ENCODE data around the gene TLR4.

TLR4 gene

DNA sequence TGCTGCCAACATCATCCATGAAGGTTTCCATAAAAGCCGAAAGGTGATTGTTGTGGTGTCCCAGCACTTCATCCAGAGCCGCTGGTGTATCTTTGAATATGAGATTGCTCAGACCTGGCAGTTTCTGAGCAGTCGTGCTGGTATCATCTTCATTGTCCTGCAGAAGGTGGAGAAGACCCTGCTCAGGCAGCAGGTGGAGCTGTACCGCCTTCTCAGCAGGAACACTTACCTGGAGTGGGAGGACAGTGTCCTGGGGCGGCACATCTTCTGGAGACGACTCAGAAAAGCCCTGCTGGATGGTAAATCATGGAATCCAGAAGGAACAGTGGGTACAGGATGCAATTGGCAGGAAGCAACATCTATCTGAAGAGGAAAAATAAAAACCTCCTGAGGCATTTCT lies 10.1 kb downstream of the TLR4 start:
- no peak for DNase-seq

DNA sequence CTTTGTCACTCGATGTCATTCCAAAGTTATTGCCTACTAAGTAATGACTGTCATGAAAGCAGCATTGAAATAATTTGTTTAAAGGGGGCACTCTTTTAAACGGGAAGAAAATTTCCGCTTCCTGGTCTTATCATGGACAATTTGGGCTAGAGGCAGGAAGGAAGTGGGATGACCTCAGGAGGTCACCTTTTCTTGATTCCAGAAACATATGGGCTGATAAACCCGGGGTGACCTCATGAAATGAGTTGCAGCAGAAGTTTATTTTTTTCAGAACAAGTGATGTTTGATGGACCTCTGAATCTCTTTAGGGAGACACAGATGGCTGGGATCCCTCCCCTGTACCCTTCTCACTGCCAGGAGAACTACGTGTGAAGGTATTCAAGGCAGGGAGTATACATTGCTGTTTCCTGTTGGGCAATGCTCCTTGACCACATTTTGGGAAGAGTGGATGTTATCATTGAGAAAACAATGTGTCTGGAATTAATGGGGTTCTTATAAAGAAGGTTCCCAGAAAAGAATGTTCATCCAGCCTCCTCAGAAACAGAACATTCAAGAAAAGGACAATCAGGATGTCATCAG lies 11.3 kb downstream of the TLR4 start:
- no peak for DNase-seq

DNA sequence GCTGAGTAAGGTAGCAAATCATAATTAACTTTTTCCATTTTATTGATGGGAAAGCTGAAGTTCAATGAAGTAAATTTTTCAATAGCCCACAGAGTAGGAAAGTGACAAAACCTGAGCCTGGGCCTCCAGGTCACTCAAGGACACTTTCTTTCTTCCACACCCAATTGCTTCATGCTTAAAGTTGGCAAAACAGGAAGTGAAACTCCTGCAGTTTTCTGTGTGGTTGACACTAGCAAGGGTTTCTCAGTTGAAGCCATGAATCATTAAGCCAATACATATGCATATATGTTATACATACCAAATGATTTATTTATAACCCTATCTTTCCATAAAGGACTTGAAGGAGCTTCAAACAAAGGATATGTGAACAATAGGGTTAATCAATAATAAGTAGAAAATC lies 13.9 kb downstream of the TLR4 start:
- DNase-seq = peak in 1 of 58 donors; percentile 12

DNA sequence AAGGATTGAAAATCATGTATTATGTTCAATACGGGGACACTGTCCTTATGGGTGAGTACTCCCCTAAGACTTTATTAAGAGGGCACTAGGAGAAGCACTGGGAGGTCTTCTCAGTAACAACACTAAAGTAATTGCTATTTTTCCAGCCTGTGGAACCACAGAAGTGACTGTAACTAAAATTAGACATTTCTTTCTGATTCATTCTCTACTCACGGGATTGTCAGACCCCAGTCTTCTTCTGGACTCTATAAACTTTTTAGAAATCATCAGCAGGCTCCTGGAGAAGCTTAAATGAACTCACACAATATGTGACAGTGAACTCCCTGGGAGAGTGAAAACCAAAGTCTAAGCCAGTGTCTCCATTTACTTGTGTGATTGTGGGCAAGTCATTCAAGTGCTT lies 14.5 kb downstream of the TLR4 start:
- DNase-seq = no peak

DNA sequence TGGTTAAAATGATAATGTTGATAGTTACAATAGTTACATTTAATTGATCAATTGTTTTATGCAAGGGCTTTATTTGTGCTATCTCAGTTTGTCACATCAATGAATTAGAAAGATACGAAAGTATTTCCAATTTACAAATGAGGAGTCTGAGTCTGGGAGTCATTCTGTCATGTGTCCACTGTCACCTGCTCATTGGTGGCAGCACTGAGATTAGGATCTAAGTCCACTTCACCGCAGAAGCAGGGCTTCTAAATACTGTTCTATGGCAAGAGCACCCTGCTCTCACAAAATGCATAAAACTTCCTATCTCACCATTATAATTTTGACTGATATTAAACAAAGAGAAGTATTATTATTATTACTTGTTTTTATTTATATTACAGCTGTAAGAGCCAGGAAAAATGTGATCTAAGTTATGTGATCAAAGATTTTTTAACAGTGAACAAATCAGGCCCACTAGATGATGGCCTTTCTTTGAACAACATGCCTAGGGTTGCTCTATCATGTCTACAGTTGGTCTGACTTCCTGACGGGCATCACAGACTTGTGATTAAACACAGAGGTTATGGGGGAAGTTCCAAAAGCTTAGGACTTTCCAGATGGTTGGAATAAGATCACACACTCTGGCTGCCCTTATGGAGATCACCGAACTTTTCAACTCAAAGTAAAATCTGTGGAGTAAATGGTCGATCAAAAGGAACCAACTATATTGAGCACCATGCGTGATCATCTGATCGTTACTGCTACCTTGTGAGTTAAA lies 15.1 kb downstream of the TLR4 start:
- DNase-seq = no peak

DNA sequence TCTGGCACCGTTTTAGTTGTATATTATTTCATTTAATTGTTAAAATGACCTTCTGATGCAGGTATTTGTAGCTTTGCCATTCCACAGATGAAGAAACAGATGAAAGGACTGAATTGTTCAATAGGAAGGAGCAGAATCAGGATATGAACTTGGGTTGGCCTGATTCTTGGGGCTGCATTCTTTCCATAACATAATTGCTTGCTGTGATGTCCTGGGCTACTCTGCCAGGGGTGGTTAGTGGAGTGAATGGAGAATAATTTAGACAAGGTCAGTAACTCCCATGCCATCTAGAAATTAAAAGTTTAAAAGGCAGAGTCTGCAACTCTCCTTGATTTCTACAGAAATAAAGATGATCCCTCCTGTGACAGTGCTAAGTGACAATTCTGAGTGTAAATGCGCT lies 15.9 kb downstream of the TLR4 start:
- DNase-seq = no peak

DNA sequence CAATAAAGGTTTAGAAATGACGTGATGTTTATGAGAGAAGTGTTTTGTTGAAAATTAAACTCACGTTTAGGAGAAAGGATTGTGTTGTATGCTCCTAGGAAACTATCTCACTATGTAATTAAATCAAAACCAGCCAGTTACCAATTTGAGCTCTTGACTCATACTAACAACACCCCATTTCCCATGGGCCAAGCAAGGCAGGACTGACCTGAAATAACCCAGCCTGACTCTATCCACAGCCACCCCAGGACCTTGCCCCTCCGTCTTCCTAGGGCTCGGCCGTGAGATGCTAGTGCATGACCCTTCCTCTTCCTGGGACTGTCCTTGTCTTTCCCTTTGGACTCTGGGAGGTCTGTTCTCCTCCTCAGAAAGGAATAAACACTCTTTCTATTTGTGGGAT lies 16.4 kb downstream of the TLR4 start:
- DNase-seq = peak in 1 of 58 donors; percentile 1

DNA sequence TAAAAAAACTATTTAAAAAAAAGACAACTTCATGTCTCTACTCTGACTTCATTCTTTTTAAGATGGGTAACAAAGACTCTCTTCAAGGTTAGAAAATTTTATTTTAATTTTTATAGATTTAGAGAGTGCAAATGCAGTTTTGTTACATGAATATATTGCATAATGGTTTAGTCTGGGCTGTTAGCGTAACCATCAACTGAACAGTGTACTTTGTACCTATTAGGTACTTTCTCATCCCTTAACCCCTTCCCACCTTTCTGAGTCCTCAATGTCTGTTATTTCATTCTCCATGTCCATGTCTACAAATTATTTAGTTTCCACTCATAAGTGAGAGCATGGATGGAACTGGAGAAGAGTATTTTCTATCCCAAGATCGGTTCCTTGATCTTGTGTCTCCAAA lies 16.8 kb downstream of the TLR4 start:
- no peak for DNase-seq

DNA sequence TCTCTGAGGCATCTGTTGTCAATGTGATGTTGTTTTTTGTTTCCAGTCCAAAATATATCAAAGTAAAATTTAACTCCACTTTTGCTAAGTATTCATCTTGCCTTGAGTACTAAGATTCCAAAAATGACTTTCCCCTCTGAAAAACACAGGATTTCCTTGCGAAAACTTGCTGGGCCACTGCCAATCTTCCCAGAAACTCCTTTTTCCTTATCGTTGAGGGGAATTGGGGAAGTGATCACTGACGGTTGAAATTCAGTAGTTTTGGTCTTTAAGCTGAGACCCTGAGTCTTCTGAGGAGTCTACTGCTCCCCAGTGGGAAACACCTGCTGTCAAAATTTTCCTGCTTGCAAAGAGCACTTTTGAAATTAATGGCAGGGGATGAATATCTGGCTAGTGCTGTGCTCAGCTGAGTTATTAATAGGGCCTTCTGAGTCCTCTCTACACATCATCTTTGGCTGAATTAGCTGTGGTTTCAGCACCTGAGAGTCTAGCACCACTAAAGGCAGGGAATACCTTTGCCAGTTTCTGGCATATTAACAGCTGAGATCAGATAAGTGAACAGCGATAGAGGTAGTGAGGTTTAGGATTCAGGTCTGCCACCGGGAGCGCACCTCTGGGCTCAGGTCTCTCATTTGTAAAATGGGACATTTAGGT lies 18.0 kb downstream of the TLR4 start:
- no peak for DNase-seq

DNA sequence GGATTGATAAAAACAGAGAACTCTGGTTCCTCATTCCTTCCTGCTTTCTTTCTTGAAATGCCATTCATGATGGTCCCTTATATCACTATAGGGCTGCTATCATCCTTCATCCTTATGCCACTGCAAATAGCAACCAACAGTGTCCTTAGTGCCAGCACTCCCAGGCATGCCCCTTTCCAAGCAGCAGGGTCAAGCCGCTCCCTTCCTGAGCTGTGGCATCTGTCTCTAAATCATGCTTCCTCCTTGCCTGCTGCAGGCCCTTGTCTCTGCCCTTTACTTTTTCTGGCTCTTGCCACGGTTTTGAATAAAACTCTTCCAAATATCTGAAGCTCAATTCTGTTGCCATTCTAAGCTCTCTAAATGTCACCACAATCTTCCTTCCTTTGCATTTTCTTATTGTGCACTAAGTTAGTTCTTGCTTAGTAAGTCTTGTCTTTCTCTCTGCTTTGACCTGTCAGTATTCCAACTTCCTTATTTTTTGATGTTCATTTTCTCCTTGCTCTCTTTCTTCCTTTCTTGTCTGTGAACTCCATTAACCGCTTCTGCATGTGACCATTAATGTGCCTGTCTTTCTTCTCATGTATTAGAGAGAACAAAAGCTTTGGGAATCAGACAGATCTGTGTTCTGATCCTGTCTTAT lies 19.9 kb downstream of the TLR4 start:
- no peak for DNase-seq

DNA sequence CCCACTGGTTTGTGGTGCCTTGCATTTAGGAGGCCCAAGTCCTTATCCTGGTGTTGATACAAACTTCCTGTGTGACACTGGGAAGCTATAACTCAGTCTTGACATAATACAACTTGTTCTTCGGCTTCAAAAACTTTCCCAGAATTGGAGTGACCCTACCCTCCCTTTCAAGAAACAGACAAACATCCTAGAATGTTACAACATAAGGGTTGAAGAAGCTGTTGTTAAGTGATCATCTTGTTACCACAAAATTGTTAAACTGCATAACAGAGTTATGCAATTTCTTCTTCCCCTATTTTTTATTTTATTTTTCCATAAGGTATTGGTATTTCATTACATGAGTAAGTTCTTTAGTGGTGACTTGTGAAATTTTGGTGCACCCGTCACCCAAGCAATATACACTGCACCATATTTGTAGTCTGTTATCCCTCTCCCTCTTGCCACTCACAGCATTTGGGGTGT lies 21.3 kb downstream of the TLR4 start:
- DNase-seq = no peak

DNA sequence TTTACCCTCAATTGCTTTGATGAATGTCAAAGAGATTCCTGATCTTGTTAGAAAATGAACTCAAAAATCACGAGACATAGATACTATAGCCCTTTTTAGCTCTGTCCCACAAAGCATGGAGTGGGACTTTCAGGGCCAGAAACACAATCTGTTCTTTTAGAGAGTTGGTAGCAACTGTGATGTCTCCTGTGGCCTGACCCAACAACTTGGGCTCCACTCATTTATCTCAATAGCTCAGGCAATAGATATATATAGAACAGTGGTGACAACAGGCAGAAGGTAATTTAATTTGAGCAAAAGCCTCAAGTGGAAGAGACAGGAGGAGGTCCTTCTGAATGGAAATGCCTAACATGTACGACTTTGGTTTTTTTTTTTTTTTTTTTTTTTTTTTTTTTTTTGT lies 25.2 kb downstream of the TLR4 start:
- DNase-seq = no peak

DNA sequence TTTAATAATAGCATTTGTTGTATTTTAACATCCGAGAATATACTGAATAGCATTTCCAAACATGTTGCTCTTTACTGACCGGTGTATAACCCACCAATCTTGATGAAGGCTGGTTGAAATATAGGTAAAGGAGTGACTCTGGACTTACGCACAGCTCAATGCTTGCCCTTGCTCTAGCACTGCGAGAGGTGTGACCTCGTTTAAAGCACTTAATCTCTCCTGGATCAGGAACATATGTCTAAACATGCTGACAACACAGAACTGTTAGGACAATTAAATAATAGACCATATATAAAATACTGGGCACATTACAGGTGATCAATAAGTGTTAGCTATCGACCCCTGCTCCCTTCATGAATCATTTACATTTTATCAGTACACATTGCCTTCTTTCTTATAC lies 28.3 kb downstream of the TLR4 start:
- no peak for DNase-seq

DNA sequence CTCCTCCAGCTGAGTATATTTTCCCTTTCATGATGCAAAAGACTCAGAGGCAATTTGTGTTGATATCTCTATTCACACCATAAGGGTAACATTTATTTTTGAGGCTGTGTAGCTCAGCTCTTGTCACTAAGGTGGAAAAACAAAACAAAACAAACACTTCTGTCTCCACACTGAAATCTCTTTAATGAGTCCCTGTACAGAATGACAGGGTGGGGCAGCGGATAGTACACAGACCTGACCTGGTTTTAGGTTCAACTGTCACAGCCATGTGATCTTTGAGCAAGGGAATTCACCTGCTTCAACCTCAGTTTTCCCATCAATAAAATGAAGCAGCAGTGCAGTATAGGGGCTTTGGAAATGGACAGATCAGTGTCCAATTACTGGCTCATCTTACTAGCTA lies 29.3 kb downstream of the TLR4 start:
- DNase-seq = no peak

DNA sequence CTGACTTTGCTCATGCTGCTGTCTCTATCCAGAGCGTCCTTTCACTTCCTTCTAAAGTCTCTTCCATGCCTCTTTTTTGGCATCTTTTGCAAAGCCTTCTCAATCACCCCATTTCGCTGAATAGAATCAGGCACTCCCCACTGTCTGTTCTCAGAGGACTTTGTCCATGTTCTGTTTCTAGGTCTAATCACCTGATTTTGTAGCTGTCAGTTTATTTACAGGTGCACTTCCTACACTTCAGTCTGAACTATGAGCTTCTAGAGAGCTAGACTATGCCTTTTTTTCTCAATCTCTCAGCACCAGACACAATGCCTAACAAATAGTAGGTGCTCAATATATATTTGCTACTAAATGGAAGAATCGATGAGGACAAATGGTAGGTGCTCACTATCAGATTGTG lies 29.9 kb downstream of the TLR4 start:
- DNase-seq = no peak

DNA sequence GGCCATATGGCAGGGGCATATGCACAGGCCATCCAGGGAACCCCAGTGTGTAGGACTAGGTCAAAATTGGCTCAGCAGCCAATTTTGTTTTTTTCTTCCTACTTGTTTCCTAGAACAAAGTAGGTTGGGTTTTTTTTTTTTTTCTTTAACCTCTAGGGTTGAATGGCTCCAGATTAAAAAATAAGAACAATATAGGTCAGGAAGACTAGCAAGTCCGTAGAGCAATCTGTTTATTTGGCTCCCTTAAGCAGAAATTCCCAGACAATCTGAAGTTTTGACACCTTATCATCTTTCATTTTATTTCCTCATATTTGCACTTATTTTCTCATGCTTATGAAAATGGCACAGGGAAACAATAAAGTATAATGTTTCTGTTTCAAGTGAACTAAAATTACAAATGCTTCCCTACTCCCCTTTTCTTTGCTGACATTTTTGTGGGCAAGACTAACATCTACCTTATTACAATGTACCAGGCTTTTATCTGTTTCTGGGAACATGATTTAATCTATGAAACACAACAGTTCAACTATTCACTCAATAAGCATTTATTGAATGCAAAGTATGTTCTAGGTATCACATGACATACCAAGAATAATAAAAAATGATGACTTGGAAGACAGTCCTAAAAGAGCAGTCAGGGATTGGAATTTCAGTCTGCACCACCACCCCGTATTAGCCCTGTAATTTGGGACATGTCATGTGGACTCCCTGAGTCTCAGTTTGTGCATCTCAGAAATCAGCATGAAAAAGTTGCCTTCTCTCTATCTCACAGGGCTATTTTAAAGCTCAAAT lies 30.5 kb downstream of the TLR4 start:
- no peak for DNase-seq

DNA sequence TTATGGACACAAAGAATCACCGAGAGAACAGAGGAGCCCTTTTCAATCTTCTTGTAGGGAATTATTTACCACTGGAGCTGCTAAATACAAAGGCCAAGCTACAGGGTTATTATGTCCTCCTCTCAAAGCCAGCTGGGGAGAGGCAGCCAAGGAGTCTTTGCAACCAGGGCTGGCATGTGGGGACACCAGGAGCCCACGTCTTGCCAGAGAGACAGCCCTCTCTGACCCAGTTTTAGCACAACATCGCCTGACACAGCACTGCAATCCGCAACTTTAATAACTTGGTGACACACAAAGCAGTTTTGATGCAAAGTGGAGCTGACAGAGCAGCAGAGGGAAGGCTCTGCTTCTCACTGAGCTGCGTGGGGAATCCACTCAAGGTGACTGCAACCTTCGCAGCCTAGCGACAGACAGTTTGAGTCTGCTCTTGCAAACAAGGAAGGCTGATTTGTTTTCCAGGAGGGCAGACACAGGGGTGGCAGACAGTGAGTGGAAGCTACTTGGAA lies 33.6 kb downstream of the TLR4 start:
- DNase-seq = peak in 47 of 58 donors; percentile 1 to 84 (median 49)

DNA sequence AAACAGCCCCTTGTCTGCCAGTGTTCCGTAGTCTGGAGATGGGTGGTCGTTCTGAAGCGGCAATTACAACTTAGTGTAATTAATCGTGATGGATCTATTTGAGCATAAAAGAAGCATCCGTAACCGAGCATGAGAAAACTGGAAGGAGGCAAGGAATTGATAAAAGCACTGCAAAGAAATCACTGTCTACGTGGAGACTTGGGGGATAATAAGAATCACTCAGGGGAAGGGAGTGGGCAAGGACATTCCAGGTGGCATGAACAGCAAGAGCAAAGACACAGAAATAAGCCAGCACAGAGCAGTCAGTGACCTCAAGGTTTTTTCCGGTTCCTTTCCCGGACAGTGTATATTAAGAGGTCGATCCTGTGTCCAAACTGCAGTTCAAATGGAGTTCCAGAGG lies 35.0 kb downstream of the TLR4 start:
- DNase-seq = no peak

DNA sequence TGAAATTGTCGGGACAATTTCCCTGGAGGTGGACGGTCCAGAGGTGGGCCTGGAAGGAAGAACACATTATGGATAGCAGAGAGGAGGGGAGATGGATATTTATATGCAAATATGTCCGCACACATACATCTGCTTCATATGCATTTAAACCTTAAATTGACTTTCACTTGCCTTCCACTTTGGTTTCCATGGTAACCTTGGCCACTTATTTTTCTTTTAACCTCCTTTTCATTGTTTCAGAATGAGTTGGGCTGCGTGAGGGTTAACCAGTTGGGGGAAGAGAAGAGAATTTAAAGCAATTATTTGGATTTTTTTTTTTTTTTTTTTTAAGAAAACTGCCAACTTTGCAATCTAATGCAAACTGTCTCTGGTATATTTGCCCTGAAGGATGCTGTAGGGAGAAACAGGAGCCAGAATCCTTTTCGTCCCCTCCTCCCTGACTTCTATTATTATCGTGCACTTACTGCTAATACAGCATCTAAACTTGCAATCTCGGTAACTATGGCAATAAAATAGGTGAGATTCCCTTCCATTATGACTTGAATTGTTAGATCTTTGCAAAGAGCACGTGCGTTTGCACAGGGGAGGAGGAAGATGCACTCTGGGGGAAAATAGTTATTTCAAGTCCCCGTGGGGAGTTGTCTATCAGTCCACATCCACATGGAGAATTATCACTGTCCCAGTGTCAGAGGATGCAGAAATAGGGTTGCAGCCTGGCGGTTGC lies 35.6 kb downstream of the TLR4 start:
- DNase-seq = no peak

DNA sequence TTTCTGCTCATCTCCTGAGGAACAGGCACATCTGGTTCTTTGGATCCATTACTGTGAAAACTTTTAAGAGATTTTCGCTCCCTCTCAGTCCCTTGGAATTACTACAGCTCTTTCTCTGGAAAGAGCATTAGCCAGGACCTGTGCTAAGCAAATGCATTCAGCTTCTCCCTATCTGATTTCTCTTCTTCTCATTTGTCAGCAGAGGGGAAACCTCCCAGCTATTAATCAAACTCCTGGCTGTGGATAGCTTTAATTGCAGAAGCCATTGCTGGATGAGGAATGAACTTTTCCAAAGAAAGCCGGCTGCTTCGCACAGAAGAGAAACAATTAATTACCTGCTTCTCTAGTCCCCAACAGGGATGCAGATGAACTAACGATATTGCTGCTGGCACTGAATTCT lies 37.9 kb downstream of the TLR4 start:
- DNase-seq = no peak

DNA sequence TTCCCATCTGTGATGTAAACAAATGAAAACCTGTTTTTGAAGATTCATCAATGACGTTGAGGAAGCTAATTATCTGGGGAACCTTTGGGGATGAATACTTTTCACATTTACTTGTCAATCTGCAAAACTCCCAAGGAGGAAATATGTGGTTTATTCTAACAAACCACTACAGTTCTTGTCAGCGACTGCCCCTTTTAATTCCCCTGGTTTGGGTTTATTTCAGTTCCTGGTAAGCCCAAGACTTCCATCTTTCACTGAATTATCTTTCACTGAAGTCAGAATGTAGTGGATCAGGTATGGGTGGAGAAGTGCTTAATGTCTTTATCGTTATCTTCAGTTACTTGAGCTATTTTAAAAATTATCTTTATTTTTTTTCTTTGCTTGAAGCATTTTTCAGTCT lies 40.2 kb downstream of the TLR4 start:
- no peak for DNase-seq
